DLD1 (cell line): ENCODE results near the gene PLOD1.
"Not testable (repeated sequence)": the region's sequence is repeated elsewhere in the genome, so short reads cannot be mapped to it uniquely, and the experiment has no call there.

Experiments
- in situ Hi-C: cut with HindIII; loops from 2 replicates; pipeline ENCODE4 v1.10.0; 2017; ENCODE audit warnings: low sequenced_read_pairs

The PLOD1 gene

GRCh38 chr1:11938722-11939526 is 4.4 kb downstream of the PLOD1 start:
- in situ Hi-C loops: no loop called here

- in situ Hi-C loops: not testable (repeated sequence)
Measured at GRCh38 chr1:11939794-11940193, 5.3 kb downstream of the PLOD1 start.

- in situ Hi-C loops: no loop called here
Measured at GRCh38 chr1:11940260-11940921, 5.9 kb downstream of the PLOD1 start.

GRCh38 chr1:11942280-11942679 is 7.8 kb downstream of the PLOD1 start:
- in situ Hi-C loops: no loop called here

DNA sequence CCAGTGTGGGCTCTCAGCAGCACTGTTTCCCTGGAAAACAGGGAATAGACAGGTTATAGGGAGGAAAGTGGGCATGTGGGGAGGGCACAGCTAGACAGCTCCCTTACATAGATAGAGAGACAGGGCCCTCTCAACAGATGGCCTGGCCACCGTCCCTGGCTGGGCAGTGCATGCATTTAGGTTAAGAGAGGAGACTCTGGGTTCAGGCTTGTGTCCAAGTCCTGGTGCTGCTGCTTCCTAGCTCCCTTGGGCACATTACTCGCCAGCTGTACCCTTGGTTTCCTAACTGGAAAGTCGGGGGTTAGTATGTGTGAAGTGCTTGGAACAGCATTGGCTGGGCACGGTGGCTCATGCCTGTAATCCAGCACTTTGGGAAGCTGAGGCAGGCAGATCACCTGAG is 9.1 kb downstream of the PLOD1 start:
- in situ Hi-C loops: no loop called here

- in situ Hi-C loops: no loop called here
Measured at GRCh38 chr1:11944358-11944931, 9.9 kb downstream of the PLOD1 start.

DNA sequence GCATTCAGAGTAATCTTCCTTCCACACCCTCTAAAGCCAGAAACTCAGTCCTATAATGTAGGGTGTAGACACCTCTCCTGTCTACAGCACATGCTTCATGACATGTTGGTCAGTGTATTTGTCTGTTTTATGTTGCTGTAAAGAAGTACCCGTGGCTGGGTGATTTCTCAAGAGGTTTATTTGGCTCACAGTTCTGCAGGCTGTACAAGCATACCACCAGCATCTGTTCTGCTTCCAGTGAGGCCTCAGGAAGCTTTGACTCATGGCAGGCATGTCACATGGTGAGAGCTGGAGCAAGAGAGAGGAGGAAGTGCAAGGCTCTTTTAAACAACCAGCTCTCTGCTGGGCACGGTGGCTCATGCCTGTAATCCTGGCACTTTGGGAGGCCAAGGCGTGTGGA is 12.1 kb downstream of the PLOD1 start:
- in situ Hi-C loops: no loop called here

DNA sequence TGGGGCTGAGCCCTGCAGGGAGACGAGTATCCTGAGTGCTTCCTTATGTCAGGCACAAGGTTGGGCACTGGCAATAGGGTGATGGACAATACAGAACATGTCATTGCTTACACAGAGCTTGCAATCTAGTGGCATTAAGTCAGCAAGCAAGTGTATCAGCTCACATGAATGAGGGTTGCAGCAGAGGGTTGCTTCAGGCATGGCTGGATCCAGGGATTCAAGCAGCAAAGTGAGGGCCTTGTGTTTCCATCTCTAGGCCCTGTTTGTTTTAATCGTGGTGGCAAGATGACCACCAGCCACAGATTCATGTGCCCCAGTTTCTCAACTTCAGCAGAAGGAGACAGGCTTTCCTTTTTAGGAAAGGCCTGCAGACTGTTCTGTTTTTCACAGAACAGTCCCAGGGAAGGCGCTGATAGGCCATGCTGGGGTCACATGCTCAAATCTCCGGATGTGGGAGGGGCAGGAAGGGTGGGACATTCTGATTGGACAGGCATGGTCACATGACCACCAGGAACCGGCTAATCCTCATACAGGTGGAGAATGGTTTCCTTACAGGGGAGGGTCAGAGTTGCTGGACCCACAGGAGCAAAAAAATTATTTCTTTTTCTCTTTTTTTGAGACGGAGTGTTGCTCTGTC is 14.4 kb downstream of the PLOD1 start:
- in situ Hi-C loops: no loop called here

DNA sequence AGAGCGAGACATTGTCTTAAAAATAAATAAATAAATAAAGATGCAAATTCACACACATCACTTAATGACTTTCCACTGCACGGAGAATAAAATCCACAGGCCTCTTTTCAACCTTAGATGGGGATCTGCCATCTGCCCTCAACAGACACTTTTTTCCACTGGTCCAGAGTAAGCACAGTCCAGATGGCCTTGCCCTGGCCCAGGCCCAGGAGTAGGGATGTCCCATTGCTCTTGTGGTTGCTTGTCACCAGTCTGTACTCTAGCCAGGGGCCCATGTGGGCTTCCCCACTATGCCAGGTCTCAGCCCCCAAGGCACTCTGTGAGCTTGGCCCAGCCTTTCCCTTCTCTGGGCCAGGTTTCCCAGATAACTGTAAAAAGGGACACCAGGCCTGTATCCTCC is 17.4 kb downstream of the PLOD1 start:
- in situ Hi-C loops: no loop called here

GRCh38 chr1:11952455-11953109 is 18.1 kb downstream of the PLOD1 start:
- in situ Hi-C loops: no loop called here

DNA sequence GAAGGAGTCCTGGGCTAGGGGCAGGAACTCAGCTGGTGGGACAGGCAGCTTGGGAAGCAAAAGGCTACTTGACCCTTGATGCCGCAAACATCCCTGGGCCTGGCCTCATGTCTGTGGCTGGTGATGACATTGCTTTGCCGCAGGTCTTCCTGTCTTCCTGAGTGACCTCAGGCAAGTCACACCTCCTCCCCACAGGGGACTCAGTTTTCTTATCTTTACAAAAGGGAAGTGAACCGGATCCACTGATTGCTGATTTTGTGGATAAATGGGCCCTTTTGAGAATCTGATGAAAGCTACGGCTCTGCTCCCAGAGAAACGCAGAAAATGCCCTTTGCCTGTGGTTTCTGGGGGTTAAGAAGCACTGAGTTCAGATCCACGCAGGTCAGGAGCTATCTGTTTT is 20.7 kb downstream of the PLOD1 start:
- in situ Hi-C loops: no loop called here

DNA sequence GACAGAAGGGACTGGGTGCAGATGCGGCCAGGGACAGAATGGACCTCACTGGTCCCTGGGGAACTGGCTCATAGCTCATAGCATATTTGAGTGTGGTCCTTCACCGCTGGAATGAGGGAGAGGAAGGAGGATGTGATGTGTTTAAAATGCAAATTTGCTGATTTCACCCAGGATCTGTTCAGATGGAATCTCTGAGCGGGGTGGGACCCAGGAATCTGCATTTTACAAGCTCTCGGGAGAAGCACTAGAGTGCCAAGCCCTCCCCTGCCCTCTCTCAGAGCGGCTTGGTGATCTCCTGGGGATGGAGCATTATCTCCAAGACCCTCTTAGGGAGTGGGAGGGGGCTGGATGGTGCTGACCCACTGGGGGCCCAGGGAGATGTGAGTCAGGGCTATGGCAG is 22.9 kb downstream of the PLOD1 start:
- in situ Hi-C loops: no loop called here

DNA sequence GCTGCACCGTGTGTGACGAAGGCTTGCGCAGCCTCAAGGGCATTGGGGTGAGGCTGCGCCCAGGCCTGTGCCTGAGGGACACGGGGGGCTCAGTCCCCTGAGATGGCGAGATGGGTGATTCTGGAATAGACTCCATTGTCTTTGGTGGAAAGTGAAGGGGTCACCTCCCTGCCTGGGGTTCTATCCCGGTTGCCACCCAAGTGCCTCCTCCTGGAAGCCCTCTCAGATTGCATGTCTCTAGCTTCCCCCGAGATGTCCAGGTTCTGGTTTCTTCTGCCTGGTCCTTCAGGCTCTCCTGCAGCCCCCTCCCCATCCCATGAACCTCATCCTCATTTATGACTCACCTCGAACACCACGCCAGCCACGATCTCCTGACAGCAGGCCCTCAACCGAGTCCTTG is 23.4 kb downstream of the PLOD1 start:
- in situ Hi-C loops: no loop called here

DNA sequence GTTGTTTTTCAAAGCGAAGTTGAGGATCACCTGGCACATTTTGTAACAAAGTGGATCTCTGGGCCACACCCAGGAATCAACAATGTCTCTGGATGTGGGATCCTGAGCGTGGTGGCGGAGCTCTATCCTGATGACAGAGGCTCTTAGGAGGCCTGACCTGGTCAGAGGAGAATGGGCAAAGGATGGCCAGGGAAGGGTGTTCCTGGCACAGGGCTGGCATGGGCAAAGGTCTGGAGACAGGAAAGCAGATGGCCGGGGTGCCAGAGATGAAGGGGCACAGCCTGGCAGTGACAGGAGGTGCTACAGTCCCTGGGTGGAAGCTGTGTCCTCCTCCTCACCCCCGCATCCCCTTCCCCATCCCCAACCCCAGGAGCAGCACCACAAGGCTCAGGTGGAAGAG is 25.8 kb downstream of the PLOD1 start:
- in situ Hi-C loops: no loop called here

GRCh38 chr1:11960715-11961114 is 26.2 kb downstream of the PLOD1 start:
- in situ Hi-C loops: no loop called here

- in situ Hi-C loops: no loop called here
Measured at GRCh38 chr1:11961230-11961629, 26.7 kb downstream of the PLOD1 start.

- in situ Hi-C loops: no loop called here
Measured at GRCh38 chr1:11963622-11964021, 29.1 kb downstream of the PLOD1 start.

GRCh38 chr1:11964656-11965055 is 30.1 kb downstream of the PLOD1 start:
- in situ Hi-C loops: no loop called here

DNA sequence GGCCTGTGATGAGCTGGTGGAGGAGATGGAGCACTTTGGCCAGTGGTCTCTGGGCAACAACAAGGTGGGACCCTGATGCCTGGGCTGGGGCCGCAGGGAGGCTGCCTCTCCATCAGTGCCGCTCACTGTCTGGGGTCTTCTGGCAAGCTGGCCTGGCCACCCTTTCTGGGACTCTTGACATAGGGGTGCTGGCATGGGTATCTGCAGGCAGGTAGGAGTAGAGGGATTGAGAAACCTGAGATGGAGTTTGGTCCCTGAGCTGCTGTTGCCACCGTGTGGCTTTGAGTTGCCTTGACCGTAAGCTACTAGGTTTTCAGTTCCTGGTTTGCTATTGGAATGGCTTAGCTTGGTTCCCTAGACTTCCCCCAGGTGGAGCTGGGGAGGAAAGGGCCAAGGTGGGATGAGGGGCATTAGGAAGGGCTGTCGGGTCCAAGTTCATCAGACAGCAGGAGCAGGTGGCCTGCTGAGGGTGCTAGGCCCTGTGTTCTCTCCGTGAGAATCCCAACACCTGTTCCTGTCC is 32.6 kb downstream of the PLOD1 start:
- in situ Hi-C loops: no loop called here

DNA sequence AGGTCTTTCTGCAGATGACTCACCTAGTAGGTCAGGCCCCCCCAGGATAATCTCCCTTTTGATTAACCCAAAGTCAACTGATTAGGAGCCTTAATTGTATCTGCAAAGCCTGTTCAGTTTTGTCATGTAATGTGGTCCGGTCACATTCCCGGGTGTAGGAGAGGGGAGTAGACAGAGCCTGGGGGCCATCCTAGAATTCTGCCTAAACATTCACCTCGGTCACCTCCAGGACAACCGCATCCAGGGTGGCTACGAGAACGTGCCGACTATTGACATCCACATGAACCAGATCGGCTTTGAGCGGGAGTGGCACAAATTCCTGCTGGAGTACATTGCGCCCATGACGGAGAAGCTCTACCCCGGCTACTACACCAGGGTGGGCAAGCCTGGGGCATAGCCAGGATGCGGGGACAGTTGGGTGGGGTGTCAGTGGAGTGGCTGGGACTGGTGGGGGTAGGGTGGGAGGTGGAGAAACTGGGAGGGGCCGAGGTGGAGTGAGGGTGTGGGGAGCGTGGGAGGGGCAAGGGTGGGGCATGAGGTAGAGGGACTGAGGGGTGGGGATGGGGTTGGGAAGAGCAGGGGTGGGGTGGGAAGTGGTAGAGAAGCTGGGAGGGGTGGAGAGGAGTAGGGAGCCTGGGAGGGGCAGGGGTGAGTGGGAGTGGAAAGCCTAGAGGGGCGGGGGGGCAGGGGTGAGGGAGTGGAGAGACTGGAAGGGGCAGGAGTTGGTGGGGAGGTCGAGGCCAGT is 36.1 kb downstream of the PLOD1 start:
- in situ Hi-C loops: no loop called here
